IPS-20b (cell line): ENCODE results near the gene UNC5C.

Experiments used
- H3K27ac ChIP-seq: one replicate; pipeline ENCODE4 v1.5.1; 2013; ENCODE audit warnings: low read length
- H3K27me3 ChIP-seq: 2 replicates; pipeline ENCODE4 v1.6.1; 2013; ENCODE audit warnings: mild to moderate bottlenecking, low read length, inconsistent platforms; ENCODE audit not compliant: insufficient read depth
- H3K36me3 ChIP-seq: 2 replicates; pipeline ENCODE4 v1.6.1; 2013; ENCODE audit warnings: low read depth, mild to moderate bottlenecking, inconsistent platforms, low read length, moderate library complexity; ENCODE audit not compliant: insufficient read depth
- H3K4me1 ChIP-seq: 2 replicates; pipeline ENCODE4 v1.6.1; 2013; ENCODE audit warnings: mild to moderate bottlenecking, control low read depth, inconsistent platforms, low read length, moderate library complexity; ENCODE audit not compliant: insufficient read depth
- H3K4me3 ChIP-seq: 2 replicates; pipeline ENCODE4 v1.5.1; 2013; ENCODE audit warnings: mild to moderate bottlenecking, low read length, inconsistent platforms
- H3K9ac ChIP-seq: 2 replicates; pipeline ENCODE4 v1.6.1; 2013; ENCODE audit warnings: low read depth, mild to moderate bottlenecking, inconsistent platforms, low read length, moderate library complexity
- H3K9me3 ChIP-seq: 2 replicates; pipeline ENCODE4 v1.6.1; 2013; ENCODE audit warnings: mild to moderate bottlenecking, low read depth, low read length, inconsistent platforms; ENCODE audit not compliant: insufficient read depth

UNC5C gene

DNA sequence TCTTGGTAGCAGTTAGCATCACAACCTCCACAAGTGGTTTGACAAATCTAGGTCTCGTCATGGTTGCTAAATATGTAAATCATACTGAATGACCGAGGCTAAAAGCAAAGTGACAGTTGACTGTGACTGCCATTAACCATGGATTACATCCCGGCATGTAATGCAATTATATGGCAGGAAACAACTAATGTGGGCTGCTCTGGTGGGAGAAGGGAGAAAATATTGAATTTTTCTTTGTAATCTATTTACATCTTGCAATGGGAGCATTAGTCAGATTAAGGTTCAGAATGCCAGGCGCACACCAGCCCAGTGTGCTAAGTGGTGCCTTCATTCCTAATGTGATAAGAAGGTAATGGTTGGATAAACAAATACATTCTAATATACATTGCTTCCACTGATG lies 35.8 kb downstream of the UNC5C start:
- H3K4me3 ChIP-seq = no peak overlapping the region
- H3K27me3 ChIP-seq = no peaks in the 10 kb centered on the region
- H3K27ac ChIP-seq = no peak overlapping the region
- no peaks in the 10 kb centered on the region for H3K36me3 ChIP-seq
- H3K9ac ChIP-seq = no peak overlapping the region
- peaks cover 5% of the 10 kb centered on the region; the same call in 1 of the 2 replicates for H3K4me1 ChIP-seq
- no peaks in the 10 kb centered on the region for H3K9me3 ChIP-seq

DNA sequence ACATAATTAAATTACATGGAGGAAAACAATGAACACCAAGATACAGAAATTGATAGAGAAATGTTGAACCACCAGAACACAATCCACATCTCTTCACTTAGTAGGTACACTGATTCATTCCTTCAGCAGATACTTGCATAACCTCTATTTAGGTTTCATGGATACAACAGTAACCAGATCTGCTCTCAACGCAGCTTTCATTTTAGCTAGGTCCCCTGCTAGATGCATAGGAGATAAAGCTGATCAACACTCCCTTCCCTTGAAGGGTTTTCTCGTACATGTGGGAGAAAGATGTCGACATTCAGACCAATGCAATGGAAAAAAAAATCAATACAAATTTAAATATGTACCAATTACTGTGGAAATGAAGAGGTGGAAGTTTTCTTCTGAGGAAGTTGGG lies 37.3 kb downstream of the UNC5C start:
- Histone ChIP-seq H3K4me1 (peaks cover 5% of the 10 kb centered on the region; the same call in 1 of the 2 replicates), H3K27me3 (no peaks in the 10 kb centered on the region), H3K9ac (no peak overlapping the region), H3K9me3 (no peaks in the 10 kb centered on the region), H3K27ac (no peak overlapping the region), H3K36me3 (no peaks in the 10 kb centered on the region), H3K4me3 (no peak overlapping the region)

DNA sequence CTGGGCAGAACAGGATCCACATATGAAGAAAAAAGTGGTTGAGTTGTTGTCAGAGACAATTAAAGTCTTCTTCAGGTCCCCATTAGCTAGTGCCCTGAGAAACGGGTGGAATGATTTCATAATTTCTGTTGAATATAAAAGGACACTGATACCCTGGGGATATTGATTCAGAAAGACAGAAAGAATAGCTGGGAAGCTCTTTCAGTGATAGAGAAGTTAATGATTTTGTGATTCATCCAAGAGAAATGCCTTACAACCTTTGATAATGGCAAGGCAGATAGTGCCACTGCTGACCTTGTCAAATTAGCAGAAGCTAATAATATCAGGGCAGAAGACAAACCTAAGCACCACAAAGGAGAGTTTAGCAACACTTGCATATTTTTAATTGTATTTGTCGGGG lies 37.9 kb downstream of the UNC5C start:
- Histone ChIP-seq H3K27ac (no peak overlapping the region), H3K4me3 (no peak overlapping the region), H3K27me3 (no peaks in the 10 kb centered on the region), H3K9ac (no peak overlapping the region), H3K4me1 (peaks cover 5% of the 10 kb centered on the region; the same call in 1 of the 2 replicates), H3K9me3 (no peaks in the 10 kb centered on the region), H3K36me3 (no peaks in the 10 kb centered on the region)

DNA sequence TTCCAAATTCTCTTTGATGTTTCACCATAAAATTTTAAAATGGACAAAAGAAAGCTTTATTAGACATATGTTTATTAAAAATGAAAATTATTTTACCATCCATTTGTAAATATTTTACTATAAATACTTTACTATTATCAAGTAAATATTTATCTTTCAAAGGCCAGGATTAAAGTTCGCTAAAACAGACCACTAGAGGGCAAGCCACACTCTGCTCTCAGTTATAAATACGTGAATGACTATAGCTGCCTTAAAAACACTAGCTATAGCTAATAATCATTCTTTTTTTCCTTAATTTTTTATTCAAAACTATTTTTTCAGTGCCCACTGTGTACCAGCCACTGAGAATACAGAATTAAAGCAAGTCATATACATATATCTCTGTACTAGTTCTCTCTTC lies 38.6 kb downstream of the UNC5C start:
- Histone ChIP-seq H3K36me3 (no peaks in the 10 kb centered on the region), H3K9ac (no peak overlapping the region), H3K9me3 (no peaks in the 10 kb centered on the region), H3K4me3 (no peak overlapping the region), H3K27ac (no peak overlapping the region), H3K27me3 (no peaks in the 10 kb centered on the region), H3K4me1 (peaks cover 8% of the 10 kb centered on the region; the same call in 1 of the 2 replicates)

DNA sequence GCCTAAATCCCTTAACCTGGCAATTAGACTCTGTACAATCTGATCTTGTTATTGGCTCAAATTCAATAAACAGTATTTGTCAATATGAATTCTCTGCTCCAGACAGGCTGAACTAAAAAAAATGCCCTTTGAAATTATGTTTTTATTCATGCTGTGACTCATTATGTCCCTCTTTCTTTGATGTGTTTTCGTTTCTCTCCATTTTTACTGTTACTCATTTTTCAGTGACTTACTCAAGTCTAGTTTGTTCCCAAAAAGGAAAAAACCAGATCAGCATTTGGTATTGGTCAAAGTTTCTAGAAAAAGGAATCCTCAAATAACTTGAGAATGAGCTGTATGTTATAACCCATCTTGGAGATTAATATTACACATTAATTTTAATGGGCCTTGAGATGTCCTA lies 40.4 kb downstream of the UNC5C start:
- Histone ChIP-seq H3K27me3 (no peaks in the 10 kb centered on the region), H3K4me3 (no peak overlapping the region), H3K27ac (no peak overlapping the region), H3K4me1 (peaks cover 9% of the 10 kb centered on the region; the same call in 1 of the 2 replicates), H3K36me3 (no peaks in the 10 kb centered on the region), H3K9ac (no peak overlapping the region), H3K9me3 (no peaks in the 10 kb centered on the region)

DNA sequence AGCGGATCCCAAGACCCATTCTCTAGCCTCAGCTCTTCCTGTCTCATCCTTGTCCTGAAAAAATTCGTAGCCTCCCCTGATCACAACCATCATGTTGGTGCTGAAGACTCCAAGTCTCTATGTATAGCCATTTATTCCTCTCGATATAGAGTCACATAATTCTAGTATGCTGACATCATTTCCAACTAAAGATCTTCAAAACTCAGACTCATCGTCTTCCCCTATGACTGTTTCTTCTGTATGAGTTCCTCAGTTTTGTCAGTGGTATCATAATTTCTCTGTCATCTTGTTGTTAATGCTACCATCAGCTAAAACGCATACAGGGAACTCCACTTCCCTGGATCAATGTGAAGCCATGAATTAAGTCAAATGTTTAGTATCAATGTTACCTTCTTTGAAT lies 41.2 kb downstream of the UNC5C start:
- Histone ChIP-seq H3K4me1 (peaks cover 9% of the 10 kb centered on the region; the same call in 1 of the 2 replicates), H3K4me3 (no peak overlapping the region), H3K9me3 (no peaks in the 10 kb centered on the region), H3K27me3 (no peaks in the 10 kb centered on the region), H3K9ac (no peak overlapping the region), H3K36me3 (no peaks in the 10 kb centered on the region), H3K27ac (no peak overlapping the region)

DNA sequence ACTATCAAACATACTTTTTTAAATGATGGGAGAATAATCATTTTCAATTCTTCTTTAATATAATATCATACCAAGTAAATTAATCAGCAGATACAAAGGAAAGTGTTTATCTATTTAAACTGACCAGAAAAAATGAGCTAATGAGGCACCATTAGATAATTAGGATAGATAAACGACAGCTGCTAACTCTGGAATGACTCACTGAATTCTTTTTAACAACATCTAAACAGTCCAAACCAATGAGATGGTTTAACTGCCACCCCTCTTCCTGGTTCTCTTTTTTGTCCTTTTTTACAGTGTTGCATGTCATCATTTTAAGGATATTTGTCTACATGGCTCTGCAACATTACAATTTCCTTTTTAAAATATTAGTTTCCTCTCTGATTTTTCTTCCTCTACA lies 41.6 kb downstream of the UNC5C start:
- Histone ChIP-seq H3K4me1 (peaks cover 5% of the 10 kb centered on the region; the same call in 1 of the 2 replicates), H3K27me3 (no peaks in the 10 kb centered on the region), H3K36me3 (no peaks in the 10 kb centered on the region), H3K9me3 (no peaks in the 10 kb centered on the region), H3K9ac (no peak overlapping the region), H3K27ac (no peak overlapping the region), H3K4me3 (no peak overlapping the region)

DNA sequence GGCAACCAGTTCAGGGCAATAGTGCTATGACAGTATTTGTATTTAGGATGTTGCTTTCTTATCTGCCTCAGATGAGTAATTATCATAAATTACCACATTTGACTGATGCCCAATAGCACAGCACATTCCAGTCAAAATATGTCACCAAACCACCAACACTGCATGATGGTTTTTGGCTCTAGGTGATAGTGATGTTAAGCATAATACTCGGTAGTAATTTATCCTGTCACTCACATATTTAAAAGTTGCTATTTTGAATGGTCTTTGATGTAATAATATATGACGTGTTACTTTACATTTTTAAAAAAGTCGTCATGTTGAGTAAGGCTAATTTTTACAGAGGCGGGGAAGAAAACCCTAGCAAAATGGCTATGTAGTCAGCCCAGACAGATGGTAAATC lies 42.5 kb downstream of the UNC5C start:
- 0 out of 2 replicates have a peak, but pooled peaks cover 4% of the 10 kb centered on the region for H3K4me1 ChIP-seq
- no peaks in the 10 kb centered on the region for H3K27me3 ChIP-seq
- no peaks in the 10 kb centered on the region for H3K36me3 ChIP-seq
- no peak overlapping the region for H3K4me3 ChIP-seq
- no peaks in the 10 kb centered on the region for H3K9me3 ChIP-seq
- no peak overlapping the region for H3K9ac ChIP-seq
- no peak overlapping the region for H3K27ac ChIP-seq

DNA sequence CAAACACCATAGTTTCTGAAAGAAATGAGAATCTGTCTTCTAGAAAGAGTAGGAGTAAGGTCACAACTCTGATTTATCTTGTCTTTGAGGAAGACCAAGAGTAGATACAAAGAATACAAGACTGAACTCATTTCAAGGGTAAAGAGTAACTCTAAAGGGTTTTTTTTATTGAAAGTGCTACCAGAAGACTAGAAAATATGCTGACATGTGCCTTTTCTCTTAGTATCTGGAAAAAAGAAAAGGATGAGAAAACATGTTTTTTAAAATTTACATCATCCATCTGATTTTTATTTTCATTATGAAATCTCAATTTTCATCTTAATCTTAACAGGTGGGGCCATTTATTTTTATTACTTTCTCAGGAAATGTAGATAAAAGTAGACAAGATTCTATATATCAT lies 43.0 kb downstream of the UNC5C start:
- no peaks in the 10 kb centered on the region for H3K9me3 ChIP-seq
- H3K4me3 ChIP-seq = no peak overlapping the region
- 0 out of 2 replicates have a peak, but pooled peaks cover 4% of the 10 kb centered on the region for H3K4me1 ChIP-seq
- H3K27ac ChIP-seq = no peak overlapping the region
- H3K27me3 ChIP-seq = no peaks in the 10 kb centered on the region
- H3K36me3 ChIP-seq = no peaks in the 10 kb centered on the region
- no peak overlapping the region for H3K9ac ChIP-seq

DNA sequence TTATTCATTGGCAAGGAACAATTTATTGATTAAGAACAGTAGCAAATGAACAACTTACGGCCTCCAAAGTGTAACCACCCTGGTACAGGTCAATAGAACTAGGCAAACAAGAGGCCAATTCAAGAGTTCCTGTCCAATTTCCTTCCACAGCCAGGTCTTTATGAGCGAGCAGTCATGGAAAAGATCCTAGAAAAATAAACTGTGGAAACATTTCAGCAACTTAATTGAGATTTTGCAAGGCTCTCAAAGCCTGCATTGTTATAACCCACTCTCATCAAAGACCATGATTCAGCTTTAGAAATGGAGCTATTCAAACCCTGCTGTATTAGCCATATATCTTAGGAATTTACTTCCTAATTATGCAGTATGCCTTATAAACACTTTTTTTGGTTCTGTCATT lies 43.6 kb downstream of the UNC5C start:
- Histone ChIP-seq H3K27ac (no peak overlapping the region), H3K36me3 (no peaks in the 10 kb centered on the region), H3K27me3 (no peaks in the 10 kb centered on the region), H3K4me1 (0 out of 2 replicates have a peak, but pooled peaks cover 4% of the 10 kb centered on the region), H3K9ac (no peak overlapping the region), H3K4me3 (no peak overlapping the region), H3K9me3 (no peaks in the 10 kb centered on the region)

DNA sequence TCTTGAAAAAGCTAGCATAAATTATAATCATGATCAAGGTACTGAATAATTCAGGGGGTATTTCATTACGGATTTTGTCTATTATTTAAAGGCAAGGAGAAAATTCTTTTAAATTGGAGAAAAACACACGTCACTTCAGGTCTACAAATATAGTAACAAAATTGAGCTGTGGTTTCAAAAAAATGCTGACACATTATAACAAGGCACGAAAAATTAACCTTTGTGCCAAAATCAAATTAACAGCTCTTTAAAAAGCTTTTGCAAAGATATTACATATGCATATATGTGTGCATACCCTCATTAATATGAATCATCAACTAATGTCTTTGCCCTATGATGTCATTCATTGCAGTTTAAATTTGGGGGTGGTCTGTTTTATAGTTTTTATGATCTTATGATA lies 44.3 kb downstream of the UNC5C start:
- no peaks in the 10 kb centered on the region for H3K9me3 ChIP-seq
- no peaks in the 10 kb centered on the region for H3K36me3 ChIP-seq
- no peak overlapping the region for H3K4me3 ChIP-seq
- 0 out of 2 replicates have a peak, but pooled peaks cover 4% of the 10 kb centered on the region for H3K4me1 ChIP-seq
- no peak overlapping the region for H3K27ac ChIP-seq
- no peak overlapping the region for H3K9ac ChIP-seq
- no peaks in the 10 kb centered on the region for H3K27me3 ChIP-seq

DNA sequence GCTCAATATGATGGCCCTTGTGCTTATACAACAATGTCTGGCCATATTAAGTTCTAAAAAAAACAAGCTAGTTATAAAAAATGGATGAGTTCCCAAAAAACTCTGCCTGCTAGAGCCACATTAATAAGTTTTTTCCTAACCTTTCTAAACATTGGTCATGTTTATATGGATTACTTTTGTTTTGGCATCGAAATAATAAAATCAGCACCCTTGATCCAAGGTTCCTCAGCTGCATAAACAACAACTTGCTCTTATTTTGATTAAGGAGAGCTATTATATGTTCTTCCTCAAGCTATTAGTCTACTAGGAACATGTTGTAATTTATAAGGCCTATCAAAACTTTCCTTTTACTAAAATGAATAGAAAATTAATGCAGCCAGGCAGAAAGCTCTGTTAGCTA lies 48.4 kb downstream of the UNC5C start:
- Histone ChIP-seq H3K9me3 (no peaks in the 10 kb centered on the region), H3K9ac (no peak overlapping the region), H3K27ac (no peak overlapping the region), H3K4me3 (no peak overlapping the region), H3K36me3 (no peaks in the 10 kb centered on the region), H3K27me3 (no peaks in the 10 kb centered on the region), H3K4me1 (0 out of 2 replicates have a peak, but pooled peaks cover 2% of the 10 kb centered on the region)
